22Rv1 (cell line): ENCODE data around the gene CD80.
"Not testable (repeated sequence)": the region's sequence is repeated elsewhere in the genome, so short reads cannot be mapped to it uniquely, and the experiment has no call there.

ENCODE experiments used
- H3K27ac ChIP-seq: fragments of 450-650 bp; 2 replicates; pipeline ENCODE4 v1.5.1; 2017
- CTCF ChIP-seq: fragments of 450-650 bp; IDR thresholded peaks from 2 replicates; pipeline ENCODE4 v1.5.1; 2017; ENCODE audit warnings: mild to moderate bottlenecking
- ZFX ChIP-seq: fragments of 450-650 bp; IDR thresholded peaks from 2 replicates; pipeline ENCODE4 v1.6.1; 2017; ENCODE audit warnings: antibody characterized with exemption, borderline replicate concordance

The CD80 gene

GRCh38 chr3:119598410-119599098 lies 39.1 kb upstream of the CD80 start:
- no peak for TF ChIP-seq CTCF
- TF ChIP-seq ZFX = no peak
- H3K27ac ChIP-seq = no peak overlapping the region

GRCh38 chr3:119597548-119598288 lies 38.3 kb upstream of the CD80 start, which contains the start of gene PLA1A:
TSS of gene PLA1A (plus strand) at chr3:119597885. CDS start at chr3:119597914, 29 bp downstream.
- H3K27ac ChIP-seq = 0 out of 2 replicates have a peak within 1 kb of the TSS, but pooled peaks have one; percentile 7
- TF ChIP-seq CTCF (no peak), ZFX (no peak)

- TF ChIP-seq ZFX (no peak), CTCF (no peak)
These were observed 37.0 kb upstream of the CD80 start for GRCh38 chr3:119596398-119596797.

GRCh38 chr3:119595639-119596334 lies 36.4 kb upstream of the CD80 start:
- no peak overlapping the region for H3K27ac ChIP-seq
- TF ChIP-seq ZFX (no peak), CTCF (no peak)

More at GRCh38 chr3:119596398-119596797, 37.0 kb upstream of the CD80 start:
- no peak overlapping the region for H3K27ac ChIP-seq

- not testable (repeated sequence) for H3K27ac ChIP-seq
These were observed 35.5 kb upstream of the CD80 start for GRCh38 chr3:119594929-119595328.

- H3K27ac ChIP-seq = no peak overlapping the region
- TF ChIP-seq ZFX = no peak
- TF ChIP-seq CTCF = no peak
These were observed 34.7 kb upstream of the CD80 start for GRCh38 chr3:119594066-119594465.

- TF ChIP-seq CTCF (no peak), ZFX (no peak)
- no peak overlapping the region for H3K27ac ChIP-seq
These were observed 33.4 kb upstream of the CD80 start for GRCh38 chr3:119592861-119593260.
